ENCODE data around the gene MEI4.

MEI4 gene

GRCh38 chr6:77652739-77653138, at the start of gene MEI4:
MEI4 (plus strand) TSS chr6:77653039; CDS start chr6:77690672, 37,633 bp downstream.
- DNase-seq = no peak
- TF ChIP-seq GATA1 (IDR thresholded peaks at IDR 0.05; ENCODE audit: low read depth, low read length) (no peak), POLR2A (IDR thresholded peaks at IDR 0.05; ENCODE audit: low read length) (no peak)

GRCh38 chr6:77604476-77604875, 48.4 kb upstream of the MEI4 start:
- DNase-seq = no peak

GRCh38 chr6:77607004-77607403, 45.8 kb upstream of the MEI4 start:
- TF ChIP-seq POLR2A (IDR thresholded peaks at IDR 0.05; ENCODE audit: low read length) = no peak
- TF ChIP-seq GATA1 (IDR thresholded peaks at IDR 0.05; ENCODE audit: low read depth, low read length) = no peak
- no peak for DNase-seq

More at GRCh38 chr6:77604476-77604875, 48.4 kb upstream of the MEI4 start:
- no peak for TF ChIP-seq POLR2A (IDR thresholded peaks at IDR 0.05; ENCODE audit: low read length)
- no peak for TF ChIP-seq GATA1 (IDR thresholded peaks at IDR 0.05; ENCODE audit: low read depth, low read length)

- DNase-seq = no peak
- no peak for TF ChIP-seq POLR2A (IDR thresholded peaks at IDR 0.05; ENCODE audit: low read length)
- no peak for TF ChIP-seq GATA1 (IDR thresholded peaks at IDR 0.05; ENCODE audit: low read depth, low read length)
Measured at GRCh38 chr6:77609106-77609505, 43.7 kb upstream of the MEI4 start.

- DNase-seq = no peak
- TF ChIP-seq POLR2A (IDR thresholded peaks at IDR 0.05; ENCODE audit: low read length) (no peak), GATA1 (IDR thresholded peaks at IDR 0.05; ENCODE audit: low read depth, low read length) (no peak)
Measured at GRCh38 chr6:77619114-77619513, 33.7 kb upstream of the MEI4 start.

- no peak for TF ChIP-seq POLR2A (IDR thresholded peaks at IDR 0.05; ENCODE audit: low read length)
- DNase-seq = peak; percentile 1 to 18
Measured at GRCh38 chr6:77620278-77620882, 32.5 kb upstream of the MEI4 start.

GRCh38 chr6:77624515-77624914, 28.3 kb upstream of the MEI4 start:
- TF ChIP-seq POLR2A (IDR thresholded peaks at IDR 0.05; ENCODE audit: low read length) (no peak), GATA1 (IDR thresholded peaks at IDR 0.05; ENCODE audit: low read depth, low read length) (no peak)
- DNase-seq = no peak

GRCh38 chr6:77626426-77626825, 26.4 kb upstream of the MEI4 start:
- TF ChIP-seq POLR2A (IDR thresholded peaks at IDR 0.05; ENCODE audit: low read length) = no peak
- no peak for TF ChIP-seq GATA1 (IDR thresholded peaks at IDR 0.05; ENCODE audit: low read depth, low read length)
- DNase-seq = no peak

GRCh38 chr6:77630014-77630413, 22.8 kb upstream of the MEI4 start:
- DNase-seq = no peak
- TF ChIP-seq POLR2A (IDR thresholded peaks at IDR 0.05; ENCODE audit: low read length) (no peak), GATA1 (IDR thresholded peaks at IDR 0.05; ENCODE audit: low read depth, low read length) (no peak)

- no peak for DNase-seq
Measured at GRCh38 chr6:77633471-77633870, 19.4 kb upstream of the MEI4 start.

GRCh38 chr6:77633993-77634715, 18.7 kb upstream of the MEI4 start:
- TF ChIP-seq GATA1 (IDR thresholded peaks at IDR 0.05; ENCODE audit: low read depth, low read length) (no peak), POLR2A (IDR thresholded peaks at IDR 0.05; ENCODE audit: low read length) (no peak)
- DNase-seq = no peak

More at GRCh38 chr6:77633471-77633870, 19.4 kb upstream of the MEI4 start:
- TF ChIP-seq POLR2A (IDR thresholded peaks at IDR 0.05; ENCODE audit: low read length) = no peak
- no peak for TF ChIP-seq GATA1 (IDR thresholded peaks at IDR 0.05; ENCODE audit: low read depth, low read length)

GRCh38 chr6:77638129-77638830, 14.6 kb upstream of the MEI4 start:
- no peak for DNase-seq
- no peak for TF ChIP-seq GATA1 (IDR thresholded peaks at IDR 0.05; ENCODE audit: low read depth, low read length)
- no peak for TF ChIP-seq POLR2A (IDR thresholded peaks at IDR 0.05; ENCODE audit: low read length)

- no peak for TF ChIP-seq GATA1 (IDR thresholded peaks at IDR 0.05; ENCODE audit: low read depth, low read length)
- no peak for TF ChIP-seq POLR2A (IDR thresholded peaks at IDR 0.05; ENCODE audit: low read length)
- no peak for DNase-seq
Measured at GRCh38 chr6:77644102-77644705, 8.6 kb upstream of the MEI4 start.

- no peak for TF ChIP-seq POLR2A (IDR thresholded peaks at IDR 0.05; ENCODE audit: low read length)
- no peak for TF ChIP-seq GATA1 (IDR thresholded peaks at IDR 0.05; ENCODE audit: low read depth, low read length)
- DNase-seq = peak; percentile 8 to 17
Measured at GRCh38 chr6:77650098-77650663, 2.7 kb upstream of the MEI4 start.

Data from erythroblast (primary cell).